GM12878 (cell line): Measurements from ENCODE around the gene ZDHHC19. TPM values are rescaled to one million over a fixed set of nuclear protein-coding genes. Genes with fewer than 3 reads are reported as not detected.

ENCODE experiments used
- ATAC-seq: fragments of 200-7000 bp; cut with Tn5 transposase; 3 replicates; pipeline ENCODE4 v1.9.1; 2020; ENCODE audit warnings: mild to moderate bottlenecking, moderate library complexity
- BruUV-seq: library from RNA; stranded (reverse); fragments of 400-500 nt; replicated peaks from 2 replicates; lab custom pipeline; 2021; lab: Mats Ljungman, UMichigan
- CTCF ChIA-PET: fragments of 300-600 bp; sonication (Branson Sonifier 250); formaldehyde crosslinking; extraction: SDS; loops from one replicate; lab custom pipeline; 2021; ENCODE audit warnings: inconsistent platforms; lab: Yijun Ruan, JAX
- POLR2A ChIA-PET: fragments of 350-600 bp; formaldehyde crosslinking; extraction: SDS; loops from one replicate; lab custom pipeline; 2021; ENCODE audit warnings: inconsistent platforms; lab: Charles Lee
- RAD21 ChIA-PET: fragments of 300-600 bp; sonication (Branson Sonifier 250); formaldehyde crosslinking; loops from one replicate; lab custom pipeline; 2023; ENCODE audit warnings: antibody characterized with exemption; ENCODE audit not compliant: unreplicated experiment; lab: Charles Lee
- SMC1A ChIA-PET: fragments of 300-600 bp; sonication (Branson Sonifier 250); formaldehyde crosslinking; loops from one replicate; lab custom pipeline; 2023; ENCODE audit not compliant: unreplicated experiment, uncharacterized antibody; lab: Charles Lee
- DNase-seq: peaks from one replicate; pipeline ENCODE4 v3.0.0-alpha.2; 2011; ENCODE audit warnings: low read depth, low spot score
- FAIRE-seq: peaks from 3 replicates; lab custom pipeline; 2011; peaks lifted over from hg19 to GRCh38; lab: Jason Lieb, UNC
- H2AFZ ChIP-seq: 2 replicates; pipeline ENCODE4 v1.6.0; 2011; ENCODE audit warnings: low read depth, low read length, control low read depth; ENCODE audit not compliant: control insufficient read depth
- H3K27ac ChIP-seq: 2 replicates; pipeline ENCODE4 v1.5.1; 2011; ENCODE audit warnings: control low read depth; ENCODE audit not compliant: control insufficient read depth, insufficient read depth
- H3K27me3 ChIP-seq, 2 experiments: replicated peaks in 1 of 2; 2 replicates each; pipeline versions ENCODE4 v1.6.0 to v1.6.1; 2011; ENCODE audit warnings: low read length in 1 of 2; ENCODE audit not compliant: control insufficient read depth in 2 of 2, insufficient read depth in 2 of 2
- H3K36me3 ChIP-seq, 2 experiments: 2 replicates each; pipeline ENCODE4 v1.5.1; 2011; ENCODE audit warnings: low read length in 1 of 2; ENCODE audit not compliant: control insufficient read depth in 2 of 2, insufficient read depth in 2 of 2
- H3K4me1 ChIP-seq: 2 replicates; pipeline ENCODE4 v1.6.1; 2011; ENCODE audit warnings: mild to moderate bottlenecking, low read length, moderate library complexity, mixed read lengths; ENCODE audit not compliant: control insufficient read depth, insufficient read depth
- H3K4me2 ChIP-seq: 2 replicates; pipeline ENCODE4 v1.6.0; 2011; ENCODE audit warnings: control low read depth; ENCODE audit not compliant: control insufficient read depth, insufficient read depth
- H3K4me3 ChIP-seq: fragments of 200-600 bp; sonication (generic); 2 replicates; pipeline ENCODE4 v1.5.1; 2016
- H3K79me2 ChIP-seq: 2 replicates; pipeline ENCODE4 v1.6.0; 2011; ENCODE audit warnings: low read length; ENCODE audit not compliant: control insufficient read depth, insufficient read depth
- H3K9ac ChIP-seq: 2 replicates; pipeline ENCODE4 v1.8.0; 2011; ENCODE audit warnings: low read length, control low read depth, mixed read lengths; ENCODE audit not compliant: control insufficient read depth, insufficient read depth
- H3K9me3 ChIP-seq: replicated peaks from 3 replicates; pipeline ENCODE4 v1.5.1; 2011; ENCODE audit warnings: mild to moderate bottlenecking, low read length; ENCODE audit not compliant: control insufficient read depth, insufficient read depth
- H4K20me1 ChIP-seq: 2 replicates; pipeline ENCODE4 v1.6.0; 2011; ENCODE audit not compliant: control insufficient read depth, insufficient read depth
- ATF7 ChIP-seq: fragments of 450-650 bp; IDR thresholded peaks from 2 replicates; pipeline ENCODE4 v1.6.1; 2016; ENCODE audit warnings: low read depth, mild to moderate bottlenecking
- BHLHE40 ChIP-seq, 2 experiments: fragments of 450-650 bp in 1 of 2; IDR thresholded peaks; 2 replicates each; pipeline ENCODE4 v1.6.1; 2011 to 2017; ENCODE audit warnings: low read depth in 2 of 2, borderline replicate concordance in 1 of 2, improper control_type of control experiment in 1 of 2, low read length in 1 of 2, mild to moderate bottlenecking in 1 of 2
- MEF2A ChIP-seq: IDR thresholded peaks from 2 replicates; pipeline ENCODE4 v1.6.1; 2011; ENCODE audit warnings: low read depth, mild to moderate bottlenecking, low read length, moderate library complexity; ENCODE audit not compliant: insufficient read depth
- PML ChIP-seq: IDR thresholded peaks from 2 replicates; pipeline ENCODE4 v1.6.1; 2012; ENCODE audit warnings: low read length, inconsistent platforms
- POU2F2 ChIP-seq: IDR thresholded peaks from 3 replicates; pipeline ENCODE4 v1.6.1; 2011; ENCODE audit warnings: low read depth, mild to moderate bottlenecking, low read length, borderline replicate concordance
- RCOR1 ChIP-seq: conservative IDR thresholded peaks from 2 replicates; pipeline ENCODE4 v1.6.1; 2012; ENCODE audit warnings: low read depth, low read length, improper control_type of control experiment
- SKIL ChIP-seq: fragments of 450-650 bp; IDR thresholded peaks from 2 replicates; pipeline ENCODE4 v1.6.1; 2017; ENCODE audit warnings: mild to moderate bottlenecking, low read depth, inconsistent platforms; ENCODE audit not compliant: poor library complexity, severe bottlenecking
- TCF12 ChIP-seq: IDR thresholded peaks from 2 replicates; pipeline ENCODE4 v1.6.1; 2011; ENCODE audit warnings: low read depth, mild to moderate bottlenecking, low read length
- WGBS: methylation state at CpG from one replicate; pipeline ENCODE4 v1.1.6; 2016; ENCODE audit warnings: low lambda C conversion rate; ENCODE audit not compliant: insufficient replicate concordance, insufficient coverage; ENCODE audit errors: missing lambda C conversion rate; 5-methylcytosine and 5-hydroxymethylcytosine counted together
- in situ Hi-C: fragments of 300-500 bp; cut with MboI; formaldehyde crosslinking; loops from 9 replicates; pipeline ENCODE4 v1.14.3; 2018; ENCODE audit warnings: mixed read lengths
- intact Hi-C: fragments of 100-400 bp; cut with micrococcal nuclease; formaldehyde crosslinking; loops from one replicate; pipeline ENCODE4 v1.14.2; 2022; ENCODE audit not compliant: unreplicated experiment
- polyA plus RNA-seq, 11 experiments: library from polyadenylated mRNA; depleted of rRNA in 4 of 11; unstranded in 6 of 11; stranded (reverse) in 5 of 11; fragments of >200 nt; fragmentation: Nextera tagmentation in 4 of 11; fragmentation: Illumina TruSeq in 1 of 11; extraction: Ambion mirVana in 4 of 11; extraction: Trizol in 1 of 11; gene quantifications; 1 replicate in 1 of 11; 2 replicates in 10 of 11; pipeline versions ENCODE4 v1.2.1 to v1.2.3, GENCODE V29; 2011 to 2016; ENCODE audit warnings: inconsistent platforms in 2 of 11, missing spikeins in 2 of 11, low read depth in 1 of 11
- total RNA-seq, 4 experiments: library from RNA; depleted of rRNA in 3 of 4; stranded (reverse); fragments of >200 nt in 3 of 4; fragmentation: Illumina TruSeq in 1 of 4; extraction: Trizol in 1 of 4; gene quantifications; 2 replicates each; pipeline versions ENCODE4 v1.2.1 to v1.2.3, GENCODE V29; 2013 to 2021

ZDHHC19 gene
- total and polyA plus RNA-seq, 10 of the 15 experiments (the other 5 are each of a cell fraction or from before 2014, with no cell fraction given): 0.26 TPM; not detected in 9

- ChIA-PET POLR2A (no interaction called here), RAD21 (no interaction called here), SMC1A (interaction anchor here (1.4 kb wide), 1 partner anchor 17 kb away, joined by 3 read pairs; no protein-coding TSS in a partner anchor), CTCF (no interaction called here)
- no peaks in the 10 kb centered on the region for H3K9me3 ChIP-seq
- H4K20me1 ChIP-seq: no peaks in the 10 kb centered on the region
- WGBS: 86% methylated on average over 21 of the region's 25 CpGs
- no peaks in the 10 kb centered on the region for H3K36me3 ChIP-seq
- no peaks in the 10 kb centered on the region for H3K79me2 ChIP-seq
- no peak overlapping the region for H3K9ac ChIP-seq
- TF ChIP-seq PML (no peak), SKIL (no peak), BHLHE40 (IDR thresholded peaks at IDR 0.05; ENCODE audit: borderline replicate concordance in 1 of 2, low read depth in 2 of 2, low read length in 1 of 2) (no peak), ATF7 (no peak), POU2F2 (no peak), RCOR1 (no peak), TCF12 (no peak), MEF2A (no peak)
- H3K4me2 ChIP-seq: no peak overlapping the region
- no peak for ATAC-seq
- H3K4me1 ChIP-seq: peaks cover 10% of the 10 kb centered on the region
- H3K27me3 ChIP-seq: no peaks in the 10 kb centered on the region
- no peak for DNase-seq
- no peak overlapping the region for H3K27ac ChIP-seq
- no peak for FAIRE-seq
- in situ Hi-C loops (no loop called here), intact Hi-C loops (no loop called here)
- BruUV-seq: no TSS peak
- no peak overlapping the region for H2AFZ ChIP-seq
- no peak overlapping the region for H3K4me3 ChIP-seq
Measured at GRCh38 chr3:196216681-196217211, 5.5 kb upstream of the ZDHHC19 start.
